Parathyroid adenoma (tissue), 2 donors: Measurements from ENCODE around the gene HMCES.

ENCODE experiments used
- H2AFZ ChIP-seq: fragments of 300-600 bp; sonication (generic); one replicate; pipeline ENCODE4 v1.7.0; 2017; ENCODE audit warnings: antibody characterized with exemption, mild to moderate bottlenecking
- H3K27ac ChIP-seq: fragments of 300-600 bp; sonication (generic); one replicate; pipeline ENCODE4 v1.7.0; 2017
- H3K27me3 ChIP-seq: fragments of 300-600 bp; sonication (generic); one replicate; pipeline ENCODE4 v1.7.0; 2017; ENCODE audit warnings: low read length; ENCODE audit not compliant: control insufficient read depth, insufficient read depth
- H3K36me3 ChIP-seq: fragments of 300-600 bp; sonication (generic); one replicate; pipeline ENCODE4 v1.7.0; 2017; ENCODE audit warnings: low read length; ENCODE audit not compliant: control insufficient read depth, insufficient read depth
- H3K4me1 ChIP-seq: fragments of 300-600 bp; sonication (generic); one replicate; pipeline ENCODE4 v1.7.0; 2017; ENCODE audit warnings: control low read depth
- H3K4me2 ChIP-seq: fragments of 300-600 bp; sonication (generic); one replicate; pipeline ENCODE4 v1.7.0; 2017; ENCODE audit warnings: low read length
- H3K4me3 ChIP-seq: fragments of 300-600 bp; sonication (generic); one replicate; pipeline ENCODE4 v1.7.0; 2017; ENCODE audit warnings: low read depth, low read length
- H3K79me2 ChIP-seq: fragments of 300-600 bp; sonication (generic); one replicate; pipeline ENCODE4 v1.7.0; 2017; ENCODE audit warnings: control low read depth
- H3K9ac ChIP-seq: fragments of 300-600 bp; sonication (generic); one replicate; pipeline ENCODE4 v1.7.0; 2017; ENCODE audit warnings: mild to moderate bottlenecking
- H3K9me3 ChIP-seq: fragments of 300-600 bp; sonication (generic); one replicate; pipeline ENCODE4 v1.7.0; 2017; ENCODE audit warnings: low read length; ENCODE audit not compliant: control insufficient read depth
- CTCF ChIP-seq: fragments of 300-600 bp; sonication (generic); IDR thresholded peaks from one replicate; pipeline ENCODE4 v1.7.0; 2017; ENCODE audit warnings: antibody characterized with exemption, mild to moderate bottlenecking
- donor health status: primary hyperparathyroidism.

The HMCES gene, protein sequence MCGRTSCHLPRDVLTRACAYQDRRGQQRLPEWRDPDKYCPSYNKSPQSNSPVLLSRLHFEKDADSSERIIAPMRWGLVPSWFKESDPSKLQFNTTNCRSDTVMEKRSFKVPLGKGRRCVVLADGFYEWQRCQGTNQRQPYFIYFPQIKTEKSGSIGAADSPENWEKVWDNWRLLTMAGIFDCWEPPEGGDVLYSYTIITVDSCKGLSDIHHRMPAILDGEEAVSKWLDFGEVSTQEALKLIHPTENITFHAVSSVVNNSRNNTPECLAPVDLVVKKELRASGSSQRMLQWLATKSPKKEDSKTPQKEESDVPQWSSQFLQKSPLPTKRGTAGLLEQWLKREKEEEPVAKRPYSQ

DNA sequence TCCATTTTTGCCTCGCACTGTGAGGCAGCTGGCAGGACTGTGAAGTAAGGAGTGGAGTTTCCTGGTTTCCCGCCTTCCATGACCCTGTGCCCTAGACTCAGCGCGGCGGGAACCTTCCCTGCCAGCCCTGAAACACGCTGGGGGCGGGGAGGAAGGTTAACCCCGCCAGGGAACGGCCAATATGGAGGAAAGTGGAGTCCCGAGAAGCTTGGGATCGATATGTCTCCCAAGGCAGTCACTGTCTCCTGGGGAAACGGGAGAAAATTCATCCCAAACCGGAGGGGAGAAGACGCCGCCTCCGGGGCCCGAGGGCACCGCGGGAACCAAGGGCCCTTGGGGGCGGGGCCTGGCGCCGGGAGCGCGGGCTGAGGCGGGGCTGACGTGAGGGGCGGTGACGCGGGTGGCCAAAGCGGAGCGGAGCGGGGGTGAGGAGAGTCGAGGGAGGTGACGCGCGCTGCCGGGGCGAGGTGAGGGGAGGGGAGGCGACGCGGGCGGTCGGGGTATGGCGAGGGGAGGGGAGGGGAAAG is at the start of gene HMCES:
Gene HMCES, plus strand, starts transcription at position 432 of the 527 bp plus-strand sequence. CDS start 863 bp downstream, outside the sequence.
- TF ChIP-seq CTCF: no peak
- Histone ChIP-seq H3K4me3 (peak within 1 kb of the TSS; percentile 68), H3K4me2 (peak within 1 kb of the TSS; percentile 77), H3K27me3 (no peaks in the 10 kb centered on the region), H3K9ac (peak within 1 kb of the TSS; percentile 78), H3K79me2 (peaks cover 11% of the 10 kb centered on the region), H3K36me3 (no peaks in the 10 kb centered on the region), H3K9me3 (no peaks in the 10 kb centered on the region), H3K27ac (peak within 1 kb of the TSS; percentile 71), H2AFZ (peak within 1 kb of the TSS; percentile 69), H3K4me1 (no peaks in the 10 kb centered on the region)

GRCh38 chr3:129228891-129229585 is 49.6 kb upstream of the HMCES start:
- Histone ChIP-seq H3K4me3 (no peak overlapping the region), H3K27ac (no peak overlapping the region), H2AFZ (no peak overlapping the region), H3K4me2 (no peak overlapping the region), H3K9me3 (no peaks in the 10 kb centered on the region), H3K36me3 (no peaks in the 10 kb centered on the region), H3K4me1 (peaks cover 8% of the 10 kb centered on the region), H3K9ac (no peak overlapping the region), H3K79me2 (no peaks in the 10 kb centered on the region), H3K27me3 (no peaks in the 10 kb centered on the region)
- TF ChIP-seq CTCF: no peak

GRCh38 chr3:129230311-129231019 is 48.2 kb upstream of the HMCES start:
- Histone ChIP-seq H2AFZ (no peak overlapping the region), H3K36me3 (no peaks in the 10 kb centered on the region), H3K9me3 (no peaks in the 10 kb centered on the region), H3K27ac (no peak overlapping the region), H3K9ac (no peak overlapping the region), H3K4me3 (no peak overlapping the region), H3K79me2 (no peaks in the 10 kb centered on the region), H3K27me3 (no peaks in the 10 kb centered on the region), H3K4me1 (peaks cover 8% of the 10 kb centered on the region), H3K4me2 (no peak overlapping the region)
- no peak for TF ChIP-seq CTCF

- Histone ChIP-seq H3K4me2 (no peak overlapping the region), H3K36me3 (no peaks in the 10 kb centered on the region), H3K4me3 (no peak overlapping the region), H3K9ac (no peak overlapping the region), H3K27me3 (no peaks in the 10 kb centered on the region), H3K27ac (no peak overlapping the region), H3K79me2 (no peaks in the 10 kb centered on the region), H2AFZ (no peak overlapping the region), H3K9me3 (no peaks in the 10 kb centered on the region), H3K4me1 (peaks cover 5% of the 10 kb centered on the region)
- TF ChIP-seq CTCF: no peak
These were observed 47.1 kb upstream of the HMCES start for GRCh38 chr3:129231331-129232119.
